DND-41 (cell line): Measurements from ENCODE around the gene HCN2.
"Not testable (repeated sequence)": the region's sequence is repeated elsewhere in the genome, so short reads cannot be mapped to it uniquely, and the experiment has no call there.

Experiments used
- ATAC-seq: fragments of 200-7000 bp; cut with Tn5 transposase; 3 replicates; pipeline ENCODE4 v1.9.1; 2021; ENCODE audit warnings: low read depth; ENCODE audit not compliant: insufficient read depth
- DNase-seq: peaks from one replicate; pipeline ENCODE4 v3.0.0-alpha.2; 2020
- H2AFZ ChIP-seq: 2 replicates; pipeline ENCODE4 v1.6.0; 2012; ENCODE audit warnings: low read depth, low read length
- H3K27ac ChIP-seq: 2 replicates; pipeline ENCODE4 v1.5.1; 2012; ENCODE audit warnings: low read length, inconsistent platforms
- H3K27me3 ChIP-seq: fragments of 200-600 bp; sonication (generic); 2 replicates; pipeline ENCODE4 v1.6.0; 2012; ENCODE audit warnings: low read length, mild to moderate bottlenecking, inconsistent platforms; ENCODE audit not compliant: insufficient read depth, poor library complexity
- H3K36me3 ChIP-seq: 2 replicates; pipeline ENCODE4 v1.5.1; 2012; ENCODE audit warnings: low read length, inconsistent platforms; ENCODE audit not compliant: insufficient read depth
- H3K4me1 ChIP-seq: 2 replicates; pipeline ENCODE4 v1.5.1; 2012; ENCODE audit warnings: mild to moderate bottlenecking, low read length; ENCODE audit not compliant: insufficient read depth
- H3K4me2 ChIP-seq: 2 replicates; pipeline ENCODE4 v1.6.0; 2012; ENCODE audit warnings: mild to moderate bottlenecking, moderate library complexity, low read length, inconsistent platforms; ENCODE audit not compliant: insufficient read depth
- H3K4me3 ChIP-seq, 2 experiments: fragments of 200-600 bp in 1 of 2; shearing (Covaris generic) in 1 of 2; 2 replicates each; pipeline ENCODE4 v1.5.1; 2012 to 2016; ENCODE audit warnings: inconsistent platforms in 2 of 2, low read length in 2 of 2, mild to moderate bottlenecking in 2 of 2, low read depth in 1 of 2, moderate library complexity in 1 of 2
- H3K79me2 ChIP-seq: 2 replicates; pipeline ENCODE4 v1.6.0; 2012; ENCODE audit warnings: low read length, inconsistent platforms; ENCODE audit not compliant: insufficient read depth
- H3K9ac ChIP-seq: 2 replicates; pipeline ENCODE4 v1.6.0; 2012; ENCODE audit warnings: low read depth, mild to moderate bottlenecking, inconsistent platforms, low read length, moderate library complexity
- H3K9me3 ChIP-seq: 2 replicates; pipeline ENCODE4 v1.5.1; 2012; ENCODE audit warnings: low read length, moderate library complexity, mild to moderate bottlenecking, inconsistent platforms; ENCODE audit not compliant: insufficient read depth, severe bottlenecking
- H4K20me1 ChIP-seq: 2 replicates; pipeline ENCODE4 v1.6.0; 2012; ENCODE audit warnings: low read length; ENCODE audit not compliant: insufficient read depth
- EZH2 ChIP-seq: IDR thresholded peaks from 3 replicates; pipeline ENCODE4 v1.6.1; 2012; ENCODE audit warnings: borderline replicate concordance, low read depth, mild to moderate bottlenecking, moderate library complexity, low read length, inconsistent platforms; ENCODE audit not compliant: severe bottlenecking
- TF ChIP-seq, protein P1 (sequence below): IDR thresholded peaks from 2 replicates; pipeline ENCODE4 v1.5.1; 2012; ENCODE audit warnings: borderline replicate concordance, low read length, moderate library complexity, mild to moderate bottlenecking; ENCODE audit not compliant: poor library complexity, severe bottlenecking; ENCODE audit errors: extremely low read depth

HCN2 gene

GRCh38 chr19:628168-628567 is 38.5 kb downstream of the HCN2 start:
- peak; percentile 40 for DNase-seq
- no peaks in the 10 kb centered on the region for H3K27me3 ChIP-seq
- no peak overlapping the region for H3K4me3 ChIP-seq
- H3K36me3 ChIP-seq = peaks cover 67% of the 10 kb centered on the region
- TF ChIP-seq, protein P1, sequence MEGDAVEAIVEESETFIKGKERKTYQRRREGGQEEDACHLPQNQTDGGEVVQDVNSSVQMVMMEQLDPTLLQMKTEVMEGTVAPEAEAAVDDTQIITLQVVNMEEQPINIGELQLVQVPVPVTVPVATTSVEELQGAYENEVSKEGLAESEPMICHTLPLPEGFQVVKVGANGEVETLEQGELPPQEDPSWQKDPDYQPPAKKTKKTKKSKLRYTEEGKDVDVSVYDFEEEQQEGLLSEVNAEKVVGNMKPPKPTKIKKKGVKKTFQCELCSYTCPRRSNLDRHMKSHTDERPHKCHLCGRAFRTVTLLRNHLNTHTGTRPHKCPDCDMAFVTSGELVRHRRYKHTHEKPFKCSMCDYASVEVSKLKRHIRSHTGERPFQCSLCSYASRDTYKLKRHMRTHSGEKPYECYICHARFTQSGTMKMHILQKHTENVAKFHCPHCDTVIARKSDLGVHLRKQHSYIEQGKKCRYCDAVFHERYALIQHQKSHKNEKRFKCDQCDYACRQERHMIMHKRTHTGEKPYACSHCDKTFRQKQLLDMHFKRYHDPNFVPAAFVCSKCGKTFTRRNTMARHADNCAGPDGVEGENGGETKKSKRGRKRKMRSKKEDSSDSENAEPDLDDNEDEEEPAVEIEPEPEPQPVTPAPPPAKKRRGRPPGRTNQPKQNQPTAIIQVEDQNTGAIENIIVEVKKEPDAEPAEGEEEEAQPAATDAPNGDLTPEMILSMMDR = peak; percentile 65
- TF ChIP-seq EZH2 = no peak
- H4K20me1 ChIP-seq = peaks cover 41% of the 10 kb centered on the region
- peaks cover 54% of the 10 kb centered on the region for H3K79me2 ChIP-seq
- H3K27ac ChIP-seq = no peak overlapping the region
- H3K4me1 ChIP-seq = peaks cover 26% of the 10 kb centered on the region
- H2AFZ ChIP-seq = no peak overlapping the region
- H3K4me2 ChIP-seq = no peak overlapping the region
- no peak for ATAC-seq
- no peak overlapping the region for H3K9ac ChIP-seq
- H3K9me3 ChIP-seq = no peaks in the 10 kb centered on the region

DNA sequence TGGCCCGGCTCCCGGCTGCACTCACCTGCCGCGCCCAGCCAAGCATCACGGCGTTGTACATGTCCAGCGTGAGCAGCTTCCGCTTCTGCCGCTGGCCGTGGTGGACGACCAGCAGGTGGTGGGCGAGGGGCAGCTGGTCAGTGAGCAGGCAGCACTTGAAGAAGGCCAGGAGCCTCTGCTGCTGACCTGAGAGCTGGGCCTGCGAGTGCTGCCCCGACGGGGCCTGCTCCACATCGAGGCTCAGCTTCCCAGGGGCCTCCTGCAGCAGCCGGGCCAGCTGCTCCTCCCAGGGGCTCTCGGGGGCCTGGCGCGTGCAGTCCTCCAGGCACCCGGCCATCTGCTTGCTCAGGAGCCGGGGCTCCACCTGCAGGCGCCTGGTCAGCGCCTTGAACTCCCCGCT is 39.8 kb downstream of the HCN2 start:
- H3K9ac ChIP-seq, H3K4me2 ChIP-seq, ATAC-seq, DNase-seq, H2AFZ ChIP-seq, H3K4me3 ChIP-seq, H3K27me3 ChIP-seq, H3K9me3 ChIP-seq, H3K27ac ChIP-seq: not testable (repeated sequence)
- peaks cover 64% of the 10 kb centered on the region for H3K79me2 ChIP-seq
- peaks cover 53% of the 10 kb centered on the region for H3K36me3 ChIP-seq
- peaks cover 33% of the 10 kb centered on the region for H4K20me1 ChIP-seq
- peaks cover 35% of the 10 kb centered on the region for H3K4me1 ChIP-seq

DNA sequence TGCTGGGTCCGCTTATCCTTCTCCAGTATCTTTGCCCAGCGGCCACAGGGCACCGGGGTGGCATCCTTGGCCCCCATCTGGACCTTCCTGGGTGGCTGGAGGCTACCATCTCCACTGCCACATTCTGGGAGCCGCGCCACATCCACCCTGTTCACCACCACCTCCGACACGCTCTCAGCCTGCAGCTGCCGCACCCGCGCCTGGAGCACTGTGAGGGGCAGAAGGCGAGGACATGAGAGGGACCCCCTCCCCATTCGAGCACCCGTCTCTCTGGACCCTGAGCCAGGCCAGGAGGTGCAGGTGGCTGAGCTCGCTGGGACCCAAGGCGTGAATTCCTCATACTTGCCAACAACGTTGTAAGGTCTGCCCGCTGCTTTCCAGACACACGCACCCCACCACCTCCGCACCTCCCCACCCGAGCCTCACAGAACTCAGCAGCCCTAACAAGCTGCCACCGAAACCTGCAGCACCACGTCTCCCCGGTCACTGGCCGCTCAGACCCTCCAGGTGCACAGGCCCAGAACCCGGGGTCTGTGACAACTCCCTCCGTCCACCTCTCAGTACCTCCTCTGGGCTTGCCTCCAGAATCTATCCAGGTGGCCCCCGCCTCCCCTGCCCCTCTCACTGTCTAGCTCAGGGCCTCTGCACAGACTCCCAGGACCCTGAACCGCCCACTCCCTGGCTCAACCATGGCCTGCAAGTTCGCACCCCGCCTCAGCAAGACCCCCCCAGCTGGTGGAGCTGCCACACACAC is 40.5 kb downstream of the HCN2 start:
- Histone ChIP-seq H3K4me2 (peak overlapping the region; percentile 26; the same call in 1 of the 2 replicates), H3K79me2 (peaks cover 64% of the 10 kb centered on the region), H3K36me3 (peaks cover 47% of the 10 kb centered on the region), H3K4me3 (no peak overlapping the region), H4K20me1 (peaks cover 32% of the 10 kb centered on the region), H3K9ac (no peak overlapping the region), H2AFZ (no peak overlapping the region), H3K27ac (no peak overlapping the region), H3K27me3 (no peaks in the 10 kb centered on the region), H3K4me1 (peaks cover 40% of the 10 kb centered on the region), H3K9me3 (no peaks in the 10 kb centered on the region)
- no peak for DNase-seq
- no peak for TF ChIP-seq EZH2
- TF ChIP-seq, protein P1 = no peak
- ATAC-seq = no peak

GRCh38 chr19:632579-633067 is 42.9 kb downstream of the HCN2 start:
- Histone ChIP-seq H3K4me2 (peak overlapping the region; percentile 100), H3K27me3 (no peaks in the 10 kb centered on the region), H3K4me3 (peak overlapping the region; percentile 99 to 100), H3K36me3 (peaks cover 35% of the 10 kb centered on the region), H4K20me1 (peaks cover 26% of the 10 kb centered on the region), H3K79me2 (peaks cover 60% of the 10 kb centered on the region), H2AFZ (peak overlapping the region; percentile 98), H3K9me3 (no peaks in the 10 kb centered on the region), H3K9ac (peak overlapping the region; percentile 94), H3K27ac (peak overlapping the region; percentile 82), H3K4me1 (peaks cover 40% of the 10 kb centered on the region)
- TF ChIP-seq, protein P1 = no peak
- TF ChIP-seq EZH2 = no peak
- ATAC-seq = peak; percentile 58
- DNase-seq = peak; percentile 60
